K562 (cell line): Measurements from ENCODE around the gene SETD5. TPM values are rescaled to one million over a fixed set of nuclear protein-coding genes. Genes with fewer than 3 reads are reported as not detected.

ENCODE experiments used
- ATAC-seq: fragments of 200-7000 bp; cut with Tn5 transposase; 3 replicates; pipeline ENCODE4 v1.9.1; 2020; ENCODE audit warnings: moderate library complexity
- BruUV-seq: library from RNA; stranded (reverse); fragments of 400-500 nt; replicated peaks from 2 replicates; lab custom pipeline; 2021; lab: Mats Ljungman, UMichigan
- CTCF ChIA-PET: fragments of 300-600 bp; formaldehyde crosslinking; extraction: SDS; loops from one replicate; lab custom pipeline; 2021; ENCODE audit warnings: low intra/inter-chr PET ratio; lab: Yijun Ruan, JAX
- POLR2A ChIA-PET: fragments of 300-600, 350-650 bp; sonication (Branson Sonifier 250); formaldehyde crosslinking; extraction: SDS; loops from one replicate; lab custom pipeline; 2021; ENCODE audit warnings: antibody characterized with exemption, inconsistent platforms; lab: Yijun Ruan, JAX
- DNase-seq, 4 experiments: peaks; one replicate each; pipeline versions ENCODE4 v3.0.0 to v3.0.0-alpha.2; 2011 to 2018; ENCODE audit warnings: low spot score in 3 of 4, mixed read lengths in 3 of 4; ENCODE audit errors: extremely low read depth in 1 of 4
- FAIRE-seq: peaks from 2 replicates; lab custom pipeline; 2011; peaks lifted over from hg19 to GRCh38; lab: Jason Lieb, UNC
- H2AFZ ChIP-seq: 2 replicates; pipeline ENCODE4 v1.6.0; 2011; ENCODE audit warnings: low read depth, low read length, control low read depth, inconsistent platforms
- H3K27ac ChIP-seq: fragments of 200-600 bp; 3 replicates; pipeline ENCODE4 v1.8.0; 2011; ENCODE audit warnings: low read depth, mild to moderate bottlenecking, control low read depth, inconsistent platforms, low read length, moderate library complexity, mixed read lengths; ENCODE audit errors: extremely low read depth
- H3K27me3 ChIP-seq, 2 experiments: fragments of 300-600 bp in 1 of 2; 2 replicates in 1 of 2; 3 replicates in 1 of 2; pipeline versions ENCODE4 v1.6.0 to v1.8.0; 2011; ENCODE audit warnings: inconsistent platforms in 2 of 2, low read length in 2 of 2, mild to moderate bottlenecking in 1 of 2, mixed read lengths in 1 of 2, moderate library complexity in 1 of 2; ENCODE audit not compliant: control insufficient read depth in 2 of 2, insufficient read depth in 2 of 2
- H3K36me3 ChIP-seq: fragments of 300-600 bp; 3 replicates; pipeline ENCODE4 v1.8.0; 2011; ENCODE audit warnings: mild to moderate bottlenecking, low read length, inconsistent platforms; ENCODE audit not compliant: control insufficient read depth, insufficient read depth
- H3K4me1 ChIP-seq, 2 experiments: fragments of 200-600 bp in 1 of 2; replicated peaks in 1 of 2; 2 replicates in 1 of 2; 3 replicates in 1 of 2; pipeline versions ENCODE4 v1.5.1 to v1.8.0; 2011; ENCODE audit warnings: inconsistent platforms in 2 of 2, low read length in 2 of 2, mild to moderate bottlenecking in 1 of 2, mixed read lengths in 1 of 2, moderate library complexity in 1 of 2; ENCODE audit not compliant: control insufficient read depth in 2 of 2, insufficient read depth in 2 of 2
- H3K4me2 ChIP-seq: 2 replicates; pipeline ENCODE4 v1.6.1; 2011; ENCODE audit warnings: low read length, control low read depth, inconsistent platforms, mixed read lengths; ENCODE audit not compliant: insufficient read depth
- H3K4me3 ChIP-seq: fragments of 200-600 bp; sonication (generic), shearing (Covaris generic); 2 replicates; pipeline ENCODE4 v1.5.1; 2016; ENCODE audit warnings: control low read depth, inconsistent platforms
- H3K79me2 ChIP-seq: fragments of 200-600 bp; 3 replicates; pipeline ENCODE4 v1.8.0; 2011; ENCODE audit warnings: low read length, inconsistent platforms; ENCODE audit not compliant: control insufficient read depth, insufficient read depth
- H3K9ac ChIP-seq, 2 experiments: 2 replicates each; pipeline versions ENCODE4 v1.6.0 to v1.6.1; 2011; ENCODE audit warnings: low read depth in 2 of 2, low read length in 2 of 2, control low read depth in 1 of 2, inconsistent platforms in 1 of 2, mild to moderate bottlenecking in 1 of 2, mixed read lengths in 1 of 2; ENCODE audit not compliant: insufficient read depth in 1 of 2
- H3K9me1 ChIP-seq: one replicate; pipeline ENCODE4 v1.6.0; 2011; ENCODE audit warnings: inconsistent platforms, mild to moderate bottlenecking, low read length, moderate library complexity; ENCODE audit not compliant: control insufficient read depth, insufficient read depth
- H3K9me3 ChIP-seq: replicated peaks from 2 replicates; pipeline ENCODE4 v1.5.1; 2011; ENCODE audit warnings: low read depth, low read length, inconsistent platforms; ENCODE audit not compliant: control insufficient read depth, insufficient read depth
- H4K20me1 ChIP-seq: replicated peaks from 2 replicates; pipeline ENCODE4 v1.6.1; 2011; ENCODE audit warnings: low read length, inconsistent platforms, mixed read lengths; ENCODE audit not compliant: control insufficient read depth, insufficient read depth
- BRF2 ChIP-seq: IDR thresholded peaks from 3 replicates; pipeline ENCODE4 v1.6.1; 2011; ENCODE audit warnings: borderline replicate concordance, mild to moderate bottlenecking; ENCODE audit not compliant: insufficient read length, insufficient read depth
- C11orf30 ChIP-seq: fragments of 450-650 bp; IDR thresholded peaks from 2 replicates; pipeline ENCODE4 v1.6.1; 2016; ENCODE audit warnings: low read depth, mild to moderate bottlenecking
- CEBPG ChIP-seq, 3 experiments: fragments of 200-800 bp in 1 of 3; sonication (Bioruptor generic) in 1 of 3; sonication (generic) in 1 of 3; formaldehyde crosslinking in 1 of 3; IDR thresholded peaks in 2 of 3; conservative IDR thresholded peaks in 1 of 3; 2 replicates each; pipeline versions ENCODE4 v1.6.1 to v1.8.0; 2016 to 2022; ENCODE audit warnings: missing compliant biosample characterization in 2 of 3, missing genetic modification characterization in 2 of 3, mild to moderate bottlenecking in 1 of 3, missing genetic modification reagents in 1 of 3
- E2F6 ChIP-seq, 2 experiments: IDR thresholded peaks; 2 replicates each; pipeline ENCODE4 v1.6.1; 2011; ENCODE audit warnings: borderline replicate concordance in 1 of 2, control low read depth in 1 of 2, low read depth in 1 of 2, low read length in 1 of 2, mild to moderate bottlenecking in 1 of 2, mixed read lengths in 1 of 2, moderate library complexity in 1 of 2; ENCODE audit not compliant: insufficient read depth in 1 of 2, insufficient read length in 1 of 2, poor library complexity in 1 of 2, severe bottlenecking in 1 of 2; ENCODE audit errors: extremely low read depth in 1 of 2
- FOXK2 ChIP-seq, 2 experiments: fragments of 450-650 bp; IDR thresholded peaks in 1 of 2; conservative IDR thresholded peaks in 1 of 2; 2 replicates each; pipeline ENCODE4 v1.6.1; 2016; ENCODE audit warnings: low read depth in 2 of 2, mild to moderate bottlenecking in 1 of 2
- ILK ChIP-seq: fragments of 450-650 bp; IDR thresholded peaks from 2 replicates; pipeline ENCODE4 v1.6.1; 2016; ENCODE audit warnings: missing genetic modification characterization, low read depth, mild to moderate bottlenecking, missing compliant biosample characterization, moderate library complexity, borderline replicate concordance
- MAZ ChIP-seq, 2 experiments: fragments of 450-650 bp in 1 of 2; sonication (generic) in 1 of 2; formaldehyde crosslinking; IDR thresholded peaks in 1 of 2; conservative IDR thresholded peaks in 1 of 2; 2 replicates each; pipeline versions ENCODE4 v1.4.0 to v1.5.0; 2020; ENCODE audit warnings: mild to moderate bottlenecking in 1 of 2, missing genetic modification reagents in 1 of 2
- MCM7 ChIP-seq, 2 experiments: fragments of 450-650 bp; IDR thresholded peaks; 2 replicates each; pipeline ENCODE4 v1.6.1; 2016 to 2018
- NCOA1 ChIP-seq: fragments of 450-650 bp; IDR thresholded peaks from 2 replicates; pipeline ENCODE4 v1.6.1; 2016; ENCODE audit warnings: low read depth
- NFATC3 ChIP-seq: fragments of 450-650 bp; IDR thresholded peaks from 2 replicates; pipeline ENCODE4 v1.6.1; 2017; ENCODE audit warnings: mild to moderate bottlenecking
- NR4A1 ChIP-seq, 2 experiments: fragments of 250-450 bp in 1 of 2; fragments of 450-650 bp in 1 of 2; sonication (Bioruptor Pico) in 1 of 2; IDR thresholded peaks; 2 replicates each; pipeline versions ENCODE4 v1.4.0 to v1.6.1; 2016 to 2020; ENCODE audit warnings: mild to moderate bottlenecking in 2 of 2, missing compliant biosample characterization in 1 of 2, missing genetic modification characterization in 1 of 2, moderate library complexity in 1 of 2
- POLR2A ChIP-seq: fragments of 450-650 bp; conservative IDR thresholded peaks from 2 replicates; pipeline ENCODE4 v1.6.1; 2016
- SMC3 ChIP-seq: conservative IDR thresholded peaks from 2 replicates; pipeline ENCODE4 v1.6.1; 2011; ENCODE audit warnings: low read depth, low read length, improper control_type of control experiment; ENCODE audit not compliant: insufficient read depth
- TEAD2 ChIP-seq: fragments of 450-650 bp; IDR thresholded peaks from 2 replicates; pipeline ENCODE4 v1.6.1; 2016; ENCODE audit warnings: missing genetic modification characterization, control low read depth, missing compliant biosample characterization
- ZKSCAN8 ChIP-seq: fragments of 200-800 bp; sonication (Bioruptor generic); IDR thresholded peaks from 2 replicates; pipeline ENCODE4 v1.6.1; 2016; ENCODE audit warnings: missing genetic modification characterization, missing compliant biosample characterization
- ZNF12 ChIP-seq: sonication (generic); formaldehyde crosslinking; IDR thresholded peaks from 2 replicates; pipeline ENCODE4 v1.4.0; 2020; ENCODE audit warnings: mild to moderate bottlenecking, missing genetic modification reagents
- ZNF175 ChIP-seq: fragments of 200-800 bp; sonication (Bioruptor generic); IDR thresholded peaks from 2 replicates; pipeline ENCODE4 v1.6.1; 2016; ENCODE audit warnings: low read depth, mild to moderate bottlenecking, missing genetic modification characterization, missing compliant biosample characterization
- ZNF644 ChIP-seq: fragments of 200-800 bp; sonication (Bioruptor generic); IDR thresholded peaks from 2 replicates; pipeline ENCODE4 v1.6.1; 2016; ENCODE audit warnings: low read depth, missing genetic modification characterization, missing compliant biosample characterization
- WGBS: fragments of 100-300 bp; shearing (Covaris generic); methylation state at CpG from one replicate; pipeline ENCODE4 v1.1.6; 2016; ENCODE audit warnings: low coverage, mixed read lengths; ENCODE audit not compliant: insufficient coverage; ENCODE audit errors: missing lambda C conversion rate; 5-methylcytosine and 5-hydroxymethylcytosine counted together
- in situ Hi-C: fragments of 300-500 bp; cut with MboI; formaldehyde crosslinking; loops from 4 replicates; pipeline ENCODE4 v1.15.0; 2018; ENCODE audit warnings: inconsistent platforms, mixed read lengths
- intact Hi-C: fragments of 100-400 bp; cut with micrococcal nuclease; formaldehyde crosslinking; loops from 2 replicates; pipeline ENCODE4 v1.14.2; 2022
- polyA plus RNA-seq, 8 experiments: library from polyadenylated mRNA; depleted of rRNA in 4 of 8; stranded (reverse) in 5 of 8; unstranded in 3 of 8; fragments of >200 nt; fragmentation: Nextera tagmentation in 2 of 8; fragmentation: Illumina TruSeq in 1 of 8; extraction: Ambion mirVana in 2 of 8; extraction: Trizol in 1 of 8; gene quantifications; 2 replicates each; pipeline versions ENCODE4 v1.2.1 to v1.2.3, GENCODE V29; 2011 to 2014; ENCODE audit warnings: inconsistent platforms in 1 of 8, missing spikeins in 1 of 8
- total RNA-seq, 7 experiments: library from RNA; depleted of rRNA in 6 of 7; stranded (reverse); fragments of >200 nt in 6 of 7; fragmentation: Illumina TruSeq in 2 of 7; extraction: Trizol in 2 of 7; gene quantifications; 2 replicates each; pipeline versions ENCODE4 v1.2.1 to v1.2.3, GENCODE V29; 2011 to 2021; ENCODE audit warnings: low replicate concordance in 1 of 7

SETD5 gene
- total and polyA plus RNA-seq, 9 of the 15 experiments (the other 6 are each of a cell fraction or from before 2014, with no cell fraction given), result 20.8 to 135 (median 87.2) TPM

GRCh38 chr3:9361691-9362388, 35.6 kb upstream of the SETD5 start:
- BruUV-seq, result TSS peak; percentile 79
- in situ Hi-C loops, result loop anchor here (5.0 kb wide), 1 partner anchor 65 kb away; no protein-coding TSS in a partner anchor
- Histone ChIP-seq H3K79me2 (peaks cover 55% of the 10 kb centered on the region), H3K36me3 (peaks cover 25% of the 10 kb centered on the region), H3K4me2 (peak overlapping the region; percentile 95), H2AFZ (peak overlapping the region; percentile 51), H4K20me1 (no peaks in the 10 kb centered on the region), H3K27ac (peak overlapping the region; percentile 94), H3K9me3 (no peaks in the 10 kb centered on the region), H3K4me3 (peak overlapping the region; percentile 63), H3K9ac (peak overlapping the region; percentile 97 to 98), H3K9me1 (no peaks in the 10 kb centered on the region), H3K4me1 (peaks cover 4 to 13% of the 10 kb centered on the region in 2 experiments; a peak in 4 of 5 replicates), H3K27me3 (no peaks in the 10 kb centered on the region)
- ChIA-PET CTCF (interaction anchor here (1.1 kb wide), 1 partner anchor 9 kb away, joined by 3 read pairs; no protein-coding TSS in a partner anchor), POLR2A (interaction anchor here (0.7 to 4.5 kb wide), 21 partner anchors 9 to 370 kb away, joined by 3 to 104 read pairs (median 4); partner anchors contain the start of genes BRPF1 and SETD5)
- intact Hi-C loops, result loop anchor here (2.0 kb wide), 1 partner anchor 35 kb away; the partner anchor contains the start of gene SETD5
- peak; percentile 36 to 79 (median 52) for DNase-seq
- FAIRE-seq, result peak; percentile 83
- 6% methylated on average over 5 of the region's 5 CpGs for WGBS
- ATAC-seq, result peak; percentile 42
- no peak for TF ChIP-seq NFATC3
- no peak for TF ChIP-seq ZNF175 (CRISPR knock-in tag)
- peak; percentile 62; the same call in 1 of the 2 replicates for TF ChIP-seq ZKSCAN8 (CRISPR knock-in tag)
- TF ChIP-seq MCM7 (IDR thresholded peaks at IDR 0.05), result no peak
- TF ChIP-seq CEBPG (CRISPR knock-in tag; IDR thresholded peaks at IDR 0.05), result no peak
- TF ChIP-seq CEBPG (tag; conservative IDR thresholded peaks at IDR 0.05 in 1 of 2, IDR thresholded peaks at IDR 0.05 in 1 of 2), result no peak
- TF ChIP-seq E2F6 (IDR thresholded peaks at IDR 0.05; ENCODE audit: borderline replicate concordance in 1 of 2, extremely low read depth in 1 of 2, insufficient read depth in 1 of 2, insufficient read length in 1 of 2, low read depth in 1 of 2, low read length in 1 of 2, poor library complexity in 1 of 2, severe bottlenecking in 1 of 2), result peak; percentile 33 to 47
- TF ChIP-seq ZNF12 (CRISPR knock-in tag), result no peak
- no peak for TF ChIP-seq NR4A1 (CRISPR knock-in tag; IDR thresholded peaks at IDR 0.05)
- 0 out of 2 replicates have a peak, but pooled peaks have one; percentile 40 for TF ChIP-seq NR4A1 (tag; IDR thresholded peaks at IDR 0.05)
- peak; percentile 67; the same call in 1 of the 2 replicates for TF ChIP-seq ZNF644 (tag)
- TF ChIP-seq ILK (tag), result no peak
- no peak for TF ChIP-seq SMC3
- TF ChIP-seq MAZ (CRISPR knock-in tag; conservative IDR thresholded peaks at IDR 0.05 in 1 of 2, IDR thresholded peaks at IDR 0.05 in 1 of 2), result peak in 1 of 2 experiments; percentile 40; a peak in 1 of 4 replicates
- TF ChIP-seq BRF2, result no peak
- peak; percentile 63 for TF ChIP-seq POLR2A
- TF ChIP-seq FOXK2 (conservative IDR thresholded peaks at IDR 0.05 in 1 of 2, IDR thresholded peaks at IDR 0.05 in 1 of 2; ENCODE audit: low read depth in 2 of 2), result no peak
- no peak for TF ChIP-seq C11orf30
- no peak for TF ChIP-seq NCOA1
- TF ChIP-seq TEAD2 (tag), result 0 out of 2 replicates have a peak, but pooled peaks have one; percentile 6
